Upper lobe of left lung (tissue), 6 donors: ENCODE measurements around the gene RDX. TPM values are rescaled to one million over a fixed set of nuclear protein-coding genes. Genes with fewer than 3 reads are reported as not detected.
A peak's percentile ranks its signal among the peaks of the same experiment; 100 is the strongest.

Source experiments
- ATAC-seq, 2 donors: fragments of 200-7000 bp; cut with Tn5 transposase; one replicate each; pipeline ENCODE4 v1.9.1; 2022; ENCODE audit warnings: mild to moderate bottlenecking in 2 of 2, moderate library complexity in 2 of 2; ENCODE audit not compliant: low FRiP score in 2 of 2
- DNase-seq, 2 donors: peaks; one replicate each; pipeline ENCODE4 v3.0.0-alpha.2; 2019 to 2020
- H3K27ac ChIP-seq, 4 donors: fragments of 200-600 bp; sonication (generic); one replicate each; pipeline ENCODE4 v1.5.1; 2016 to 2019
- H3K27me3 ChIP-seq, 4 donors: fragments of 200-600 bp; sonication (generic); one replicate each; pipeline ENCODE4 v1.5.1; 2017 to 2019
- H3K36me3 ChIP-seq, 4 donors: fragments of 200-600 bp; sonication (generic); one replicate each; pipeline ENCODE4 v1.5.1; 2016 to 2019
- H3K4me1 ChIP-seq, 4 donors: fragments of 200-600 bp; sonication (generic); one replicate each; pipeline ENCODE4 v1.5.1; 2018 to 2019
- H3K4me3 ChIP-seq, 4 donors: fragments of 200-600 bp; sonication (generic); one replicate each; pipeline ENCODE4 v1.5.1; 2017 to 2019; ENCODE audit warnings: mild to moderate bottlenecking in 2 of 4, moderate library complexity in 1 of 4
- H3K9me3 ChIP-seq, 4 donors: fragments of 200-600 bp; sonication (generic); one replicate each; pipeline ENCODE4 v1.5.1; 2018 to 2019
- EP300 ChIP-seq, 4 donors: sonication (generic); formaldehyde crosslinking; IDR thresholded peaks; one replicate each; pipeline ENCODE4 v1.5.1; 2017; ENCODE audit warnings: antibody characterized with exemption in 4 of 4, control low read depth in 2 of 4
- POLR2A ChIP-seq, 4 donors: fragments of 450-650 bp; IDR thresholded peaks; one replicate each; pipeline ENCODE4 v1.5.1; 2016 to 2017; ENCODE audit warnings: antibody characterized with exemption in 4 of 4, mild to moderate bottlenecking in 2 of 4
- POLR2AphosphoS5 ChIP-seq, 2 donors: sonication (generic); formaldehyde crosslinking; IDR thresholded peaks; one replicate each; pipeline ENCODE4 v1.5.1; 2017; ENCODE audit warnings: antibody characterized with exemption in 2 of 2
- WGBS, 2 donors: methylation state at CpG; one replicate each; pipeline ENCODE4 v1.1.5; 2017 to 2018; 5-methylcytosine and 5-hydroxymethylcytosine counted together
- total RNA-seq, 6 donors: library from RNA; depleted of rRNA in 4 of 6; stranded (reverse); fragments of >200 nt in 4 of 6; gene quantifications; one replicate each; pipeline versions ENCODE4 v1.1.0 to v1.2.1, GENCODE V29; 2016 to 2021
- TF ChIP-seq, protein P1 (sequence below), 6 experiments: fragments of 450-650 bp in 4 of 6; fragments of 200-600 bp in 2 of 6; sonication (generic) in 2 of 6; IDR thresholded peaks; one replicate each; pipeline ENCODE4 v1.5.1; 2016 to 2019; ENCODE audit warnings: antibody characterized with exemption in 6 of 6
- donor health status: DM: no; HTN: no; CAD: no; lungs with moderate emphysema.
- donor health status: DM: no; HTN: yes; CAD: no; lungs with severe emphysema.

RDX gene
- total RNA-seq, 6 donors from 2014 or later, result 113 to 142 (median 121) TPM

DNA sequence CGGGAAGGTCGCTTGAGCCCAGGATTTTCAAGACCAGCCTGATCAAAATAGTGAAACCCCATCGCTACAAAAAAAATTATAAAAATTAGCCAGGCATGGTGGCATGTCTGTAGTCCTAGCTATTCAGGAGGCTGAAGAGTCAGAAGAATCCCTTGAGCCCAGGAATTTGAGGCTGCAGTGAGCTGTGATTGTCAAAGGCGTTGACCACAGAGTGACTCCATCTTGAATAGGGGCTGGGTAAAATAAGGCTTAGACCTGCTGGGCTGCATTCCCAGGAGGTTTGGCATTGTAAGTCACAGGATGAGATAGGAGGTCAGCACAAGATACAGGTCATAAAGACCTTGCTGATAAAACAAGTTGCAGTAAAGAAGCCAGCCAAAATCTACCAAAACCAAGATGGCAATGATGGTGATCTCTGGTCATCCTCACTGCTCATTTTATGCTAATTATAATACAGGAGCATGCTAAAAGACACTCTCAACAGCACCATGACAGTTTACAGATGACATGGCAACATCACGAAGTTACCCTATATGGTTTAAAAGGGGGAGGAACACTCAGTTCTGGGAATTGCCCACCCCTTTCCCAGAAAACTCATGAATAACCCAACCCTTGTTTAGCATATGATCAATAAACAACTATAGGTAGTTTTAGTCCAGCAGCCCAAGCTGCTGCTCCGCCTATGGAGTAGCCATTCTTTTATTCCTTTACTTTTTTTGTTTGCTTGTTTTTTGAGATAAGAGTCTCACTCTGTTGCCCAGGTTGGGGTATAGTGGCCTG is 2.8 kb upstream of the RDX start:
- Histone ChIP-seq H3K4me3 (no peak overlapping the region), H3K9me3 (no peaks in the 10 kb centered on the region), H3K4me1 (peaks cover 13 to 28% (median 17%) of the 10 kb centered on the region in 4 donors), H3K36me3 (no peaks in the 10 kb centered on the region), H3K27ac (no peak overlapping the region), H3K27me3 (no peaks in the 10 kb centered on the region)
- 91 to 96% methylated on average over 6 of the region's 6 CpGs for WGBS, 2 donors
- ATAC-seq (no peak), DNase-seq (no peak)
- TF ChIP-seq, protein P1, sequence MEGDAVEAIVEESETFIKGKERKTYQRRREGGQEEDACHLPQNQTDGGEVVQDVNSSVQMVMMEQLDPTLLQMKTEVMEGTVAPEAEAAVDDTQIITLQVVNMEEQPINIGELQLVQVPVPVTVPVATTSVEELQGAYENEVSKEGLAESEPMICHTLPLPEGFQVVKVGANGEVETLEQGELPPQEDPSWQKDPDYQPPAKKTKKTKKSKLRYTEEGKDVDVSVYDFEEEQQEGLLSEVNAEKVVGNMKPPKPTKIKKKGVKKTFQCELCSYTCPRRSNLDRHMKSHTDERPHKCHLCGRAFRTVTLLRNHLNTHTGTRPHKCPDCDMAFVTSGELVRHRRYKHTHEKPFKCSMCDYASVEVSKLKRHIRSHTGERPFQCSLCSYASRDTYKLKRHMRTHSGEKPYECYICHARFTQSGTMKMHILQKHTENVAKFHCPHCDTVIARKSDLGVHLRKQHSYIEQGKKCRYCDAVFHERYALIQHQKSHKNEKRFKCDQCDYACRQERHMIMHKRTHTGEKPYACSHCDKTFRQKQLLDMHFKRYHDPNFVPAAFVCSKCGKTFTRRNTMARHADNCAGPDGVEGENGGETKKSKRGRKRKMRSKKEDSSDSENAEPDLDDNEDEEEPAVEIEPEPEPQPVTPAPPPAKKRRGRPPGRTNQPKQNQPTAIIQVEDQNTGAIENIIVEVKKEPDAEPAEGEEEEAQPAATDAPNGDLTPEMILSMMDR (IDR thresholded peaks at IDR 0.05), result no peak
- TF ChIP-seq POLR2A (IDR thresholded peaks at IDR 0.05), result no peak
- no peak for TF ChIP-seq POLR2AphosphoS5 (IDR thresholded peaks at IDR 0.05)
- TF ChIP-seq EP300 (IDR thresholded peaks at IDR 0.05), result no peak

GRCh38 chr11:110298301-110298765 is 1.9 kb upstream of the RDX start:
- 66 to 67% methylated on average over 4 to 5 of the region's 5 CpGs for WGBS, 2 donors
- ATAC-seq, result no peak

GRCh38 chr11:110297726-110298300 is 1.4 kb upstream of the RDX start:
- ATAC-seq (no peak), DNase-seq (no peak)
- H3K27me3 ChIP-seq, result no peaks in the 10 kb centered on the region
- TF ChIP-seq POLR2AphosphoS5 (IDR thresholded peaks at IDR 0.05), result no peak
- TF ChIP-seq POLR2A (IDR thresholded peaks at IDR 0.05), result no peak
- TF ChIP-seq, protein P1 (IDR thresholded peaks at IDR 0.05), result no peak
- no peak for TF ChIP-seq EP300 (IDR thresholded peaks at IDR 0.05)
- H3K36me3 ChIP-seq, result no peaks in the 10 kb centered on the region
- H3K9me3 ChIP-seq, result no peaks in the 10 kb centered on the region
- peaks cover 17 to 40% (median 29%) of the 10 kb centered on the region in 4 donors for H3K4me1 ChIP-seq
- WGBS, 2 donors, result 65 to 69% methylated on average over 3 of the region's 3 CpGs
- H3K4me3 ChIP-seq, result no peak overlapping the region
- H3K27ac ChIP-seq, result peak overlapping the region in 3 of 4 donors; percentile 97 to 99 (median 98)

More at GRCh38 chr11:110298301-110298765, 1.9 kb upstream of the RDX start:
- Histone ChIP-seq H3K4me1 (peaks cover 13 to 37% (median 26%) of the 10 kb centered on the region in 4 donors), H3K36me3 (no peaks in the 10 kb centered on the region), H3K9me3 (no peaks in the 10 kb centered on the region), H3K27me3 (no peaks in the 10 kb centered on the region), H3K27ac (peak overlapping the region in 1 of 4 donors; percentile 27), H3K4me3 (no peak overlapping the region)
- DNase-seq, result no peak
- TF ChIP-seq, protein P1 (IDR thresholded peaks at IDR 0.05), result no peak
- TF ChIP-seq EP300 (IDR thresholded peaks at IDR 0.05) (no peak), POLR2AphosphoS5 (IDR thresholded peaks at IDR 0.05) (no peak), POLR2A (IDR thresholded peaks at IDR 0.05) (no peak)

- no peak for ATAC-seq
- WGBS, 2 donors, result 32 to 33% methylated on average over 10 of the region's 10 CpGs
- Histone ChIP-seq H3K36me3 (no peaks in the 10 kb centered on the region), H3K9me3 (no peaks in the 10 kb centered on the region), H3K27ac (peak overlapping the region; percentile 94 to 99 (median 98)), H3K27me3 (no peaks in the 10 kb centered on the region), H3K4me1 (peaks cover 22 to 44% (median 30%) of the 10 kb centered on the region in 4 donors), H3K4me3 (peak overlapping the region; percentile 19 to 98 (median 80))
- TF ChIP-seq EP300 (IDR thresholded peaks at IDR 0.05), result no peak
- TF ChIP-seq, protein P1 (IDR thresholded peaks at IDR 0.05), result no peak
- no peak for TF ChIP-seq POLR2AphosphoS5 (IDR thresholded peaks at IDR 0.05)
- TF ChIP-seq POLR2A (IDR thresholded peaks at IDR 0.05), result no peak
- DNase-seq, result no peak
Observed at GRCh38 chr11:110297076-110297725, 787 bp upstream of the RDX start.
